Upper lobe of left lung (tissue), 6 donors: ENCODE measurements around the gene OR4N5. TPM values are rescaled to one million over a fixed set of nuclear protein-coding genes. Genes with fewer than 3 reads are reported as not detected.

ENCODE experiments used
- ATAC-seq, 2 donors: fragments of 200-7000 bp; cut with Tn5 transposase; one replicate each; pipeline ENCODE4 v1.9.1; 2022; ENCODE audit warnings: mild to moderate bottlenecking in 2 of 2, moderate library complexity in 2 of 2; ENCODE audit not compliant: low FRiP score in 2 of 2
- DNase-seq, 2 donors: peaks; one replicate each; pipeline ENCODE4 v3.0.0-alpha.2; 2019 to 2020
- H3K27ac ChIP-seq, 4 donors: fragments of 200-600 bp; sonication (generic); one replicate each; pipeline ENCODE4 v1.5.1; 2016 to 2019
- H3K27me3 ChIP-seq, 4 donors: fragments of 200-600 bp; sonication (generic); one replicate each; pipeline ENCODE4 v1.5.1; 2017 to 2019
- H3K36me3 ChIP-seq, 4 donors: fragments of 200-600 bp; sonication (generic); one replicate each; pipeline ENCODE4 v1.5.1; 2016 to 2019
- H3K4me1 ChIP-seq, 4 donors: fragments of 200-600 bp; sonication (generic); one replicate each; pipeline ENCODE4 v1.5.1; 2018 to 2019
- H3K4me3 ChIP-seq, 4 donors: fragments of 200-600 bp; sonication (generic); one replicate each; pipeline ENCODE4 v1.5.1; 2017 to 2019; ENCODE audit warnings: mild to moderate bottlenecking in 2 of 4, moderate library complexity in 1 of 4
- H3K9me3 ChIP-seq, 4 donors: fragments of 200-600 bp; sonication (generic); one replicate each; pipeline ENCODE4 v1.5.1; 2018 to 2019
- EP300 ChIP-seq, 4 donors: sonication (generic); formaldehyde crosslinking; IDR thresholded peaks; one replicate each; pipeline ENCODE4 v1.5.1; 2017; ENCODE audit warnings: antibody characterized with exemption in 4 of 4, control low read depth in 2 of 4
- POLR2A ChIP-seq, 4 donors: fragments of 450-650 bp; IDR thresholded peaks; one replicate each; pipeline ENCODE4 v1.5.1; 2016 to 2017; ENCODE audit warnings: antibody characterized with exemption in 4 of 4, mild to moderate bottlenecking in 2 of 4
- POLR2AphosphoS5 ChIP-seq, 2 donors: sonication (generic); formaldehyde crosslinking; IDR thresholded peaks; one replicate each; pipeline ENCODE4 v1.5.1; 2017; ENCODE audit warnings: antibody characterized with exemption in 2 of 2
- WGBS, 2 donors: methylation state at CpG; one replicate each; pipeline ENCODE4 v1.1.5; 2017 to 2018; 5-methylcytosine and 5-hydroxymethylcytosine counted together
- total RNA-seq, 6 donors: library from RNA; depleted of rRNA in 4 of 6; stranded (reverse); fragments of >200 nt in 4 of 6; gene quantifications; one replicate each; pipeline versions ENCODE4 v1.1.0 to v1.2.1, GENCODE V29; 2016 to 2021
- TF ChIP-seq, protein P1 (sequence below), 6 experiments: fragments of 450-650 bp in 4 of 6; fragments of 200-600 bp in 2 of 6; sonication (generic) in 2 of 6; IDR thresholded peaks; one replicate each; pipeline ENCODE4 v1.5.1; 2016 to 2019; ENCODE audit warnings: antibody characterized with exemption in 6 of 6
- donor health status: DM: no; HTN: no; CAD: no; lungs with moderate emphysema.
- donor health status: DM: no; HTN: yes; CAD: no; lungs with severe emphysema.

The OR4N5 gene
- total RNA-seq, 6 donors from 2014 or later = not detected

DNA sequence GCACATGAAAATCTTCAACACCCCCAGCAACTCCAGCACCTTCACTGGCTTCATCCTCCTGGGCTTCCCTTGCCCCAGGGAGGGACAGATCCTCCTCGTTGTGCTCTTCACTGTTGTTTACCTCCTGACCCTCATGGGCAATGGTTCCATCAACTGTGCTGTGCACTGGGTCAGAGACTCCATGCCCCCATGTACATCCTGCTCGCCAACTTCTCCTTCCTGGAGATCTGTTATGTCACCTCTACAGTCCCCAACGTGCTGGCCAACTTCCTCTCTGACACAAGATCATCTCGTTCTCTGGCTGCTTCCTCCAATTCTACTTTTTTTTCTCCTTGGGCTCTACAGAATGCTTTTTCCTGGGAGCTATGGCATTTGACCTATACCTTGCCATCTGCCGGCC is 40.6 kb downstream of the OR4N5 start:
- H3K27ac ChIP-seq = peak overlapping the region in 1 of 4 donors; percentile 13
- ATAC-seq = peak; percentile 22 to 82
- no peaks in the 10 kb centered on the region for H3K9me3 ChIP-seq
- H3K4me1 ChIP-seq = no peaks in the 10 kb centered on the region
- 50 to 52% methylated on average over 5 of the region's 5 CpGs for WGBS, 2 donors
- H3K36me3 ChIP-seq = no peaks in the 10 kb centered on the region
- H3K4me3 ChIP-seq = no peak overlapping the region
- TF ChIP-seq, protein P1, sequence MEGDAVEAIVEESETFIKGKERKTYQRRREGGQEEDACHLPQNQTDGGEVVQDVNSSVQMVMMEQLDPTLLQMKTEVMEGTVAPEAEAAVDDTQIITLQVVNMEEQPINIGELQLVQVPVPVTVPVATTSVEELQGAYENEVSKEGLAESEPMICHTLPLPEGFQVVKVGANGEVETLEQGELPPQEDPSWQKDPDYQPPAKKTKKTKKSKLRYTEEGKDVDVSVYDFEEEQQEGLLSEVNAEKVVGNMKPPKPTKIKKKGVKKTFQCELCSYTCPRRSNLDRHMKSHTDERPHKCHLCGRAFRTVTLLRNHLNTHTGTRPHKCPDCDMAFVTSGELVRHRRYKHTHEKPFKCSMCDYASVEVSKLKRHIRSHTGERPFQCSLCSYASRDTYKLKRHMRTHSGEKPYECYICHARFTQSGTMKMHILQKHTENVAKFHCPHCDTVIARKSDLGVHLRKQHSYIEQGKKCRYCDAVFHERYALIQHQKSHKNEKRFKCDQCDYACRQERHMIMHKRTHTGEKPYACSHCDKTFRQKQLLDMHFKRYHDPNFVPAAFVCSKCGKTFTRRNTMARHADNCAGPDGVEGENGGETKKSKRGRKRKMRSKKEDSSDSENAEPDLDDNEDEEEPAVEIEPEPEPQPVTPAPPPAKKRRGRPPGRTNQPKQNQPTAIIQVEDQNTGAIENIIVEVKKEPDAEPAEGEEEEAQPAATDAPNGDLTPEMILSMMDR (IDR thresholded peaks at IDR 0.05) = no peak
- no peak for TF ChIP-seq POLR2A (IDR thresholded peaks at IDR 0.05)
- no peak for TF ChIP-seq POLR2AphosphoS5 (IDR thresholded peaks at IDR 0.05)
- no peak for TF ChIP-seq EP300 (IDR thresholded peaks at IDR 0.05)
- peak in 1 of 2 donors; percentile 24 for DNase-seq
- H3K27me3 ChIP-seq = no peaks in the 10 kb centered on the region

DNA sequence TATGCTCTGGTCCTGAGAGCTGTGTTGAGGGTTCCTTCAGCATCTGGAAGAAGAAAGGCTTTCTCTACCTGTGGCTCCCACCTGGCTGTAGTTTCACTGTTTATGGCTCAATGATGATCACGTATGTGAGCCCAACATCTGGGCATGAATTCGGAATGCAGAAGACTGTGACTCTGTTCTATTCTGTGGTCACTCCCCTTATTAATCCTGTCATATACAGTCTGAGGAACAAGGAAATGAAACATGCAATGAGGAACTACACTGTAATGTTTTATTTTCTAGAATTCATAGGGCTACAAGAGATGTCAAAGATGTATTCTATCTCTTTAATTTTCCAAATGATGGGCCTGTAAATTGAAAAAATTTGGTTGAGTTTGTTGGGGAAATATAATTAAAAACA is 41.3 kb downstream of the OR4N5 start:
- Histone ChIP-seq H3K4me1 (no peaks in the 10 kb centered on the region), H3K27ac (peak overlapping the region in 1 of 4 donors; percentile 13), H3K4me3 (no peak overlapping the region), H3K27me3 (no peaks in the 10 kb centered on the region), H3K9me3 (no peaks in the 10 kb centered on the region), H3K36me3 (no peaks in the 10 kb centered on the region)
- ATAC-seq (peak in 1 of 2 donors; percentile 85), DNase-seq (no peak)
- no peak for TF ChIP-seq EP300 (IDR thresholded peaks at IDR 0.05)
- TF ChIP-seq POLR2A (IDR thresholded peaks at IDR 0.05) = no peak
- TF ChIP-seq POLR2AphosphoS5 (IDR thresholded peaks at IDR 0.05) = no peak
- TF ChIP-seq, protein P1 (IDR thresholded peaks at IDR 0.05) = no peak
- WGBS, 2 donors = 71 to 74% methylated on average over 2 of the region's 2 CpGs

DNA sequence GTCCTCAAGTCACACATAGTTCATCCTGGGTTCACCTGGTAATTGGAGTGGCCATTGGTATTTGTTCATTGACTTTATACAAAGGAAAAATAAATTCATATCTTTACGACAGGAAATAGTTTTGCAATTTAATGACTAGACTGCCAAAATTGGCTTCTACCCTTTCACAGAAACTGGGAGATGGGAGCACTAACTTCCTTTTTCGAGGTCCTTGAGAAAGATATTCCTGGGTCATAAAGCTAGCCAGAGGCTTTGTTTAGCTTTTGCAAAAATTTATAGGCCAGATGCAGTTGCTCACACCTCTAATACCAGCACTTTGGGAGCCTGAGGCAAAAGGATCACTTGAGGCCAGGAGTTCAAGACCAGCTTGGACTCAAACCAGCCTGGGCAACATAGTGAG is 41.9 kb downstream of the OR4N5 start:
- Histone ChIP-seq H3K27me3 (no peaks in the 10 kb centered on the region), H3K4me3 (no peak overlapping the region), H3K4me1 (no peaks in the 10 kb centered on the region), H3K27ac (no peak overlapping the region), H3K36me3 (no peaks in the 10 kb centered on the region), H3K9me3 (no peaks in the 10 kb centered on the region)
- ATAC-seq = peak in 1 of 2 donors; percentile 45
- TF ChIP-seq, protein P1 (IDR thresholded peaks at IDR 0.05) = no peak
- TF ChIP-seq POLR2A (IDR thresholded peaks at IDR 0.05) = no peak
- no peak for TF ChIP-seq POLR2AphosphoS5 (IDR thresholded peaks at IDR 0.05)
- no peak for TF ChIP-seq EP300 (IDR thresholded peaks at IDR 0.05)
- WGBS, 2 donors = 44 to 49% methylated on average over 2 of the region's 2 CpGs
- no peak for DNase-seq

DNA sequence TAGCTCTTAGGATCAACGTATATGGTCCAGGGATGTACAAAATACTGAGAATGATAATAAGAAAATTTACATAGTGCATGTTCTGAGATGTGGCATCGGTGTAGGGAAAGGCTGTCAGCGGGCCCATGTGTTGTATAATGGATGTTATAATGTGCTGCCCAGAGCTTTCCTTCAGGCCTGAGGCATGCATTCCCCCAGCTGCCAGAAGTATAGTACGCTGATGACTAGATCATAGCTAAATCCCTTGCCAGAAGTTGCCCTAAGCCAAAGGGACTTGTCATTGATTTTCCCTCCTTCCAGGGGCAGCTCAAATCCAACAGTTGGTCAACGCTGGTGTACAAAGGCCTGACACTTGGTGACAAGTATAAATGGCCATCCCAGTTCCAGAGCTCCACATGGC is 45.6 kb downstream of the OR4N5 start:
- WGBS, 2 donors = 60 to 64% methylated on average over 5 of the region's 5 CpGs
- Histone ChIP-seq H3K36me3 (no peaks in the 10 kb centered on the region), H3K9me3 (no peaks in the 10 kb centered on the region), H3K4me1 (no peaks in the 10 kb centered on the region), H3K27me3 (no peaks in the 10 kb centered on the region), H3K4me3 (no peak overlapping the region), H3K27ac (no peak overlapping the region)
- no peak for DNase-seq
- TF ChIP-seq, protein P1 (IDR thresholded peaks at IDR 0.05) = no peak
- TF ChIP-seq POLR2A (IDR thresholded peaks at IDR 0.05) (no peak), POLR2AphosphoS5 (IDR thresholded peaks at IDR 0.05) (no peak), EP300 (IDR thresholded peaks at IDR 0.05) (no peak)
- no peak for ATAC-seq

DNA sequence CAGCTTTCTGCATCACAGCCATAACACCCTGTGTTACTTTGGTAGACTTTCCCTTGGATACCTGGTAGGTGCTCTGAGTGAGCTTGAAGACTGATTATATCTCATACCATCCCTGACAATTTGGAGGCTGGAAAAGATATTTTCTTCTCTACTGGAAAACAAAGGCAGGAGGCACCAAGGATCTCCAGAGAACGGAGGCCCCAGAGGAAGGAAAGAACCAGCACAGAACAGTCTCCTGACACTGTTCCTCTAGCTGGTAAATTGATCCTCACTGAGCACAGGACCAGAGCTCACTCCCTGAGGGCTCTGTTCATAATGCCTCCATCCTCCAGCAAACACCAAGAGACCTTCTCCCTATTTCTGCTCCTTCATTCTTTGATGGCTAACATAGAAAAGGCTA is 52.0 kb downstream of the OR4N5 start, which contains the start of gene OR11G2:
TSS of gene OR11G2 (plus strand) at position 301 of the 400 bp plus-strand sequence. CDS start 6,542 bp downstream, outside the sequence.
- ATAC-seq = no peak
- TF ChIP-seq, protein P1 (IDR thresholded peaks at IDR 0.05) = no peak
- TF ChIP-seq POLR2AphosphoS5 (IDR thresholded peaks at IDR 0.05) (no peak), POLR2A (IDR thresholded peaks at IDR 0.05) (no peak), EP300 (IDR thresholded peaks at IDR 0.05) (no peak)
- H3K27ac ChIP-seq = no peak within 1 kb of the TSS
- no peak within 1 kb of the TSS for H3K4me3 ChIP-seq
- H3K27me3 ChIP-seq = no peaks in the 10 kb centered on the region
- no peak for DNase-seq
- no peaks in the 10 kb centered on the region for H3K4me1 ChIP-seq
- H3K9me3 ChIP-seq = no peaks in the 10 kb centered on the region
- H3K36me3 ChIP-seq = no peaks in the 10 kb centered on the region
- WGBS, 2 donors = 71 to 82% methylated on average over 1 of the region's 1 CpG
